Measurements from ENCODE around the gene MARCHF9.

Gene MARCHF9

GRCh38 chr12:57755454-57756372 lies 810 bp downstream of the MARCHF9 start:
- TF ChIP-seq ZFX (IDR thresholded peaks at IDR 0.05; ENCODE audit: borderline replicate concordance), result no peak
- TF ChIP-seq CTCF (IDR thresholded peaks at IDR 0.05), result no peak
- peak overlapping the region; percentile 91 for H3K27ac ChIP-seq

GRCh38 chr12:57756406-57757341 lies 1.8 kb downstream of the MARCHF9 start:
- H3K27ac ChIP-seq, result peak overlapping the region; percentile 91
- TF ChIP-seq CTCF (IDR thresholded peaks at IDR 0.05) (peak; percentile 93), ZFX (IDR thresholded peaks at IDR 0.05; ENCODE audit: borderline replicate concordance) (no peak)

GRCh38 chr12:57757771-57758170 lies 2.9 kb downstream of the MARCHF9 start:
- TF ChIP-seq ZFX (IDR thresholded peaks at IDR 0.05; ENCODE audit: borderline replicate concordance), result no peak
- no peak for TF ChIP-seq CTCF (IDR thresholded peaks at IDR 0.05)
- peak overlapping the region; percentile 14; the same call in 1 of the 2 replicates for H3K27ac ChIP-seq

GRCh38 chr12:57758552-57759359 lies 3.9 kb downstream of the MARCHF9 start:
- H3K27ac ChIP-seq, result peak overlapping the region; percentile 14; the same call in 1 of the 2 replicates

GRCh38 chr12:57759360-57759980 lies 4.6 kb downstream of the MARCHF9 start:
- peak; percentile 94 for TF ChIP-seq CTCF (IDR thresholded peaks at IDR 0.05)
- no peak for TF ChIP-seq ZFX (IDR thresholded peaks at IDR 0.05; ENCODE audit: borderline replicate concordance)
- H3K27ac ChIP-seq, result no peak overlapping the region

More at GRCh38 chr12:57758552-57759359, 3.9 kb downstream of the MARCHF9 start:
- no peak for TF ChIP-seq CTCF (IDR thresholded peaks at IDR 0.05)
- no peak for TF ChIP-seq ZFX (IDR thresholded peaks at IDR 0.05; ENCODE audit: borderline replicate concordance)

GRCh38 chr12:57760347-57760982 lies 5.6 kb downstream of the MARCHF9 start:
- H3K27ac ChIP-seq, result no peak overlapping the region
- no peak for TF ChIP-seq CTCF (IDR thresholded peaks at IDR 0.05)
- TF ChIP-seq ZFX (IDR thresholded peaks at IDR 0.05; ENCODE audit: borderline replicate concordance), result no peak
